Vagina (tissue), 2 donors: ENCODE data around the gene CXCL1.

Source experiments
- POLR2A ChIP-seq, 2 donors: fragments of 450-650 bp; IDR thresholded peaks; one replicate each; pipeline ENCODE4 v1.6.1; 2017; ENCODE audit warnings: antibody characterized with exemption in 2 of 2, mild to moderate bottlenecking in 2 of 2, moderate library complexity in 2 of 2
- POLR2AphosphoS5 ChIP-seq, 2 donors: sonication (generic); formaldehyde crosslinking; IDR thresholded peaks; one replicate each; pipeline ENCODE4 v1.9.0; 2017; ENCODE audit warnings: antibody characterized with exemption in 2 of 2, mild to moderate bottlenecking in 2 of 2, low read depth in 1 of 2; ENCODE audit not compliant: insufficient read depth in 1 of 2
- TF ChIP-seq, protein P1 (sequence below), 3 experiments: fragments of 450-650 bp in 2 of 3; fragments of 200-600 bp in 1 of 3; sonication (generic) in 1 of 3; IDR thresholded peaks; one replicate each; pipeline ENCODE4 v1.5.1; 2017 to 2019; ENCODE audit warnings: antibody characterized with exemption in 3 of 3, mild to moderate bottlenecking in 2 of 3, moderate library complexity in 2 of 3

DNA sequence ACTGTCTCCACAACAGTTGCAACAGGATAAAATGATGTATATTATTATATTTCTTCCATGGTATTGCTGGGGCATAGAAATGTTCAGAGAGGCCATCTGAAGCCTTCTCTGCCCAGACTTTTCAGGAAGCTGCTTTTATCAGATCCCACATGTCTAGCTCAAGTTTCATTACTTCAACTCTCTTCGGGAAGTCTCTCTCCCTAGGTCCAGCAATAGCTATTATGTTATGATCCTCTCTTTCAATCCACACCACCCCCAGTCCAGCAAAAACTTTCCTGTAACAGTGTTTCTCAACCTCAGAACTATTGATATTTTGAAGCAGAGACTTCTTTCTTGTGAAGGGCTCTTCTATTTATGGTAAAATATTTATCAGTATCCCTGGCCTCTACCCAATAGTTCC, 44.9 kb downstream of the CXCL1 start:
- TF ChIP-seq, protein P1, sequence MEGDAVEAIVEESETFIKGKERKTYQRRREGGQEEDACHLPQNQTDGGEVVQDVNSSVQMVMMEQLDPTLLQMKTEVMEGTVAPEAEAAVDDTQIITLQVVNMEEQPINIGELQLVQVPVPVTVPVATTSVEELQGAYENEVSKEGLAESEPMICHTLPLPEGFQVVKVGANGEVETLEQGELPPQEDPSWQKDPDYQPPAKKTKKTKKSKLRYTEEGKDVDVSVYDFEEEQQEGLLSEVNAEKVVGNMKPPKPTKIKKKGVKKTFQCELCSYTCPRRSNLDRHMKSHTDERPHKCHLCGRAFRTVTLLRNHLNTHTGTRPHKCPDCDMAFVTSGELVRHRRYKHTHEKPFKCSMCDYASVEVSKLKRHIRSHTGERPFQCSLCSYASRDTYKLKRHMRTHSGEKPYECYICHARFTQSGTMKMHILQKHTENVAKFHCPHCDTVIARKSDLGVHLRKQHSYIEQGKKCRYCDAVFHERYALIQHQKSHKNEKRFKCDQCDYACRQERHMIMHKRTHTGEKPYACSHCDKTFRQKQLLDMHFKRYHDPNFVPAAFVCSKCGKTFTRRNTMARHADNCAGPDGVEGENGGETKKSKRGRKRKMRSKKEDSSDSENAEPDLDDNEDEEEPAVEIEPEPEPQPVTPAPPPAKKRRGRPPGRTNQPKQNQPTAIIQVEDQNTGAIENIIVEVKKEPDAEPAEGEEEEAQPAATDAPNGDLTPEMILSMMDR (IDR thresholded peaks at IDR 0.05) = no peak
- no peak for TF ChIP-seq POLR2A (IDR thresholded peaks at IDR 0.05)
- no peak for TF ChIP-seq POLR2AphosphoS5 (IDR thresholded peaks at IDR 0.05; ENCODE audit: insufficient read depth in 1 of 2, low read depth in 1 of 2)
